ENCODE data around the gene HCFC1R1.
A peak's percentile ranks its signal among the peaks of the same experiment; 100 is the strongest.
"Not testable (repeated sequence)": the region's sequence is repeated elsewhere in the genome, so short reads cannot be mapped to it uniquely, and the experiment has no call there.

The HCFC1R1 gene

DNA sequence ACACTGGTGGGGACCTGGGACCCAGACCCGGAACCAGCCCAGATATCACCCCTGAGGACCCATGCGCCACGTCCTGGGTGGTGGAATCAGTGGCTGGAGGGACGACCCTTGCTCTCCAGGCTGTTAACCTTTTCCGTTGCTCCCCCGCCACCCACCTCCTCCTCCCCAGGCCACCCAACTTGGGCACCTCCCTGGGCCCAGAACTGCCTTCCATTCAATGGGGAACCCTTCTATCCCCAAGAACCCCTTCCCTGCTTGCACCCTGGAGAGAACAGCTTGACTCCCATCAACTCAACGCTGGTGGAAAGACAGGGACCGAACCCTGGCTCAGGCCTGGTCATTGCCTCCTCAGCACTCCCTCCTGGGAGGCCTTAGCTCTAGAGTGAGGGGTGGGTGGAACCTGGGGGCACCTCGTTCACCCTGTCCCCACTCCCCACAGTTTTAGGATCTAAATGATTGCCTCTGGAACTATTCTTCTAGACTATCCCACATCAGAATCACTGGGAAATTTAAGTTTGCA, 36.0 kb upstream of the HCFC1R1 start:
- no peak for DNase-seq (ENCODE audit: low spot score)
- TF ChIP-seq, protein P1, sequence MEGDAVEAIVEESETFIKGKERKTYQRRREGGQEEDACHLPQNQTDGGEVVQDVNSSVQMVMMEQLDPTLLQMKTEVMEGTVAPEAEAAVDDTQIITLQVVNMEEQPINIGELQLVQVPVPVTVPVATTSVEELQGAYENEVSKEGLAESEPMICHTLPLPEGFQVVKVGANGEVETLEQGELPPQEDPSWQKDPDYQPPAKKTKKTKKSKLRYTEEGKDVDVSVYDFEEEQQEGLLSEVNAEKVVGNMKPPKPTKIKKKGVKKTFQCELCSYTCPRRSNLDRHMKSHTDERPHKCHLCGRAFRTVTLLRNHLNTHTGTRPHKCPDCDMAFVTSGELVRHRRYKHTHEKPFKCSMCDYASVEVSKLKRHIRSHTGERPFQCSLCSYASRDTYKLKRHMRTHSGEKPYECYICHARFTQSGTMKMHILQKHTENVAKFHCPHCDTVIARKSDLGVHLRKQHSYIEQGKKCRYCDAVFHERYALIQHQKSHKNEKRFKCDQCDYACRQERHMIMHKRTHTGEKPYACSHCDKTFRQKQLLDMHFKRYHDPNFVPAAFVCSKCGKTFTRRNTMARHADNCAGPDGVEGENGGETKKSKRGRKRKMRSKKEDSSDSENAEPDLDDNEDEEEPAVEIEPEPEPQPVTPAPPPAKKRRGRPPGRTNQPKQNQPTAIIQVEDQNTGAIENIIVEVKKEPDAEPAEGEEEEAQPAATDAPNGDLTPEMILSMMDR (IDR thresholded peaks at IDR 0.05; ENCODE audit: extremely low read depth, missing control alignments) = no peak

DNA sequence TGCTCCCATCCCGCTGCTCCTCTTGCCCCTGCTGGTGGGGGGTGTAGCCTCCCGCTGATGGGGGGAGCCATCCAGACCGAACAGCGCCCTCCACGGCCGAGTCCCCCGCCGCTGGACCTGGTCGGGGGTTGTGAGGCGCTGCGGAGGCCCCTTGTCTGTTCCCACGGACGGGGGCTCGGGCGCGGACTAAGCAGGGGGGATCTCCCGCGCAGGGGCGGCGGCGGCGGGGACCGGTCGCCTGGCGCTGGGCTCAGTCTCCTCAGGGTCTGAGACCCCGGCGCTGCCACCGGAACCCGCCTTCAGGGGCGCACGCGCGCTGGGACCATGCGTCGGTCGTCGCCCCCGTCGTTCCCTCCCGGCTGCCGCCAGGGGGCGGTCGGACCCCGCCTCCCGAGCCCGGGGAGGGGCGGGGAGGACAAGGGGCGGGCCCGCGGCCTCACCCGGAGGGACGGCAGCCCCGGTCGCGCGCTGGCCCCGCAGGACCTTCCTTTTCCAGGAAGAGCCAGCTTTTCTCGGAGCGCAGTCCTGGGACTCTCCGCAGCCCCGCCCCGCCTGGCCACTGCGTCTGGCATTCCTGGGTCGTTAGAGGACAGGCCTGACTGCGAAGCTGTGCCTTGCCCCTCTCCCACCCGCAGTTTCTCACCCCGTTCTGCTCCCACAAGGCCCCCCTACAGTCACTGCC, 35.4 kb upstream of the HCFC1R1 start:
- peak; percentile 97 for DNase-seq (ENCODE audit: low spot score)
- TF ChIP-seq, protein P1 (IDR thresholded peaks at IDR 0.05; ENCODE audit: extremely low read depth, missing control alignments) = peak; percentile 97

DNA sequence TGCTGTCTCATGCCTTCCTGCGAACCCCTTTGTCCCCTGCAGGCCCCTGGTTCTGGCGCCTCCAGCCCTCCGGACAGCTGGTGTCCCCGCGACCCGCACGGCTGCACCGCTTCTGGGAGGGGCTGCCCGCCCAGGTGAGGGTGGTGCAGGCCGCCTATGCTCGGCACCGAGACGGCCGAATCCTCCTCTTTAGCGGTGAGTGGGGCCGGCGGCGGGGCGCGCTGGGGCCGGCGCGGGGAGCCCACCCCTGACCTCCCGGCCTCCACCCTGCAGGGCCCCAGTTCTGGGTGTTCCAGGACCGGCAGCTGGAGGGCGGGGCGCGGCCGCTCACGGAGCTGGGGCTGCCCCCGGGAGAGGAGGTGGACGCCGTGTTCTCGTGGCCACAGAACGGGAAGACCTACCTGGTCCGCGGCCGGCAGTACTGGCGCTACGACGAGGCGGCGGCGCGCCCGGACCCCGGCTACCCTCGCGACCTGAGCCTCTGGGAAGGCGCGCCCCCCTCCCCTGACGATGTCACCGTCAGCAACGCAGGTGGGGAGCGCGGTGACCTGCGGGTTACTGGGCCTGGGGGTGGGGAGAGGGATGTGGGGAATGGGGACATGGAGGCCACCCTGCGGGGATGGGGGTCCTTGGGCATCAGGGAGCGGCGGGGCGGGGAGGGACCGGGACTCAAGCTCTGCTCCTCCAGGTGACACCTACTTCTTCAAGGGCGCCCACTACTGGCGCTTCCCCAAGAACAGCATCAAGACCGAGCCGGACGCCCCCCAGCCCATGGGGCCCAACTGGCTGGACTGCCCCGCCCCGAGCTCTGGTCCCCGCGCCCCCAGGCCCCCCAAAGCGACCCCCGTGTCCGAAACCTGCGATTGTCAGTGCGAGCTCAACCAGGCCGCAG, 34.6 kb upstream of the HCFC1R1 start:
- TF ChIP-seq, protein P1 (IDR thresholded peaks at IDR 0.05; ENCODE audit: extremely low read depth, missing control alignments) = peak; percentile 69
- DNase-seq (ENCODE audit: low spot score) = peak; percentile 85

DNA sequence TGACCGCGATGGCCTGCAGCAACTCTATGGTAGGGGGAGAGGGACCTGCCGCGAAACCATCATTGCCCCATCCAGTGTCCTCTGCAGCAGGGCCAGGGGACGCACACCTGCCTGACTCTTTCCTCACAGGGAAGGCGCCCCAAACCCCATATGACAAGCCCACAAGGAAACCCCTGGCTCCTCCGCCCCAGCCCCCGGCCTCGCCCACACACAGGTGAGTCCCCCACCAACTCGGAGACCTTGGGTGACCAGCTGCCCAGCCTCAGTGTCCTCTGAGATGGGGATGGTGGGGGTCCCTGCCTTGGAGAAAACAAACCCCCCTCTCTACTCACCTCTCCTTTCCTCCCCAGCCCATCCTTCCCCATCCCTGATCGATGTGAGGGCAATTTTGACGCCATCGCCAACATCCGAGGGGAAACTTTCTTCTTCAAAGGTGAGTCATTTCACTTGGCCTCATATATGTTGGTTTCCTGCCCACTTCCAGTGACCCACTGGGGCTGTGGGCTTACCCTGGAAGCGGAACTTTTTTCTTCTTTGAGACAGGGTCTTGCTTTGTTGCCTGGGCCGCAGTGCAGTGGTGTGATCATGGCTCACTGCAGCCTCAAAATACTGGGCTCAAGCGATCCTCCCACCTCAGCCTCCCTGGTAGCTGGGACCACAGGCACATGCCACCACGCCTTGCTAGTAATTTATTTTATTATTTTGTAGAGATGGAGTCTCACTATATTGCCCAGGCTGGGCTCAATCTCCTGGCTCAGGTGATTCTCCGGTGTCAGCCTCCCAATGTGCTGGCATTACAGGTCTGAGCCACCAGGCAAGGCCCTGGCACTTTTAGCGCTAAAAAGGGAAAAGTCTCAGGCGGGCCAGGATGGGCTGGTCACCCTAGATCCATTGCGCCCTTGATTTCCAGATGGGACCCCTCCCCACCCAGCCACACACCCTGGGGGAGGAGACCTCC, 33.7 kb upstream of the HCFC1R1 start:
- TF ChIP-seq, protein P1 (IDR thresholded peaks at IDR 0.05; ENCODE audit: extremely low read depth, missing control alignments) = no peak
- DNase-seq (ENCODE audit: low spot score) = no peak

DNA sequence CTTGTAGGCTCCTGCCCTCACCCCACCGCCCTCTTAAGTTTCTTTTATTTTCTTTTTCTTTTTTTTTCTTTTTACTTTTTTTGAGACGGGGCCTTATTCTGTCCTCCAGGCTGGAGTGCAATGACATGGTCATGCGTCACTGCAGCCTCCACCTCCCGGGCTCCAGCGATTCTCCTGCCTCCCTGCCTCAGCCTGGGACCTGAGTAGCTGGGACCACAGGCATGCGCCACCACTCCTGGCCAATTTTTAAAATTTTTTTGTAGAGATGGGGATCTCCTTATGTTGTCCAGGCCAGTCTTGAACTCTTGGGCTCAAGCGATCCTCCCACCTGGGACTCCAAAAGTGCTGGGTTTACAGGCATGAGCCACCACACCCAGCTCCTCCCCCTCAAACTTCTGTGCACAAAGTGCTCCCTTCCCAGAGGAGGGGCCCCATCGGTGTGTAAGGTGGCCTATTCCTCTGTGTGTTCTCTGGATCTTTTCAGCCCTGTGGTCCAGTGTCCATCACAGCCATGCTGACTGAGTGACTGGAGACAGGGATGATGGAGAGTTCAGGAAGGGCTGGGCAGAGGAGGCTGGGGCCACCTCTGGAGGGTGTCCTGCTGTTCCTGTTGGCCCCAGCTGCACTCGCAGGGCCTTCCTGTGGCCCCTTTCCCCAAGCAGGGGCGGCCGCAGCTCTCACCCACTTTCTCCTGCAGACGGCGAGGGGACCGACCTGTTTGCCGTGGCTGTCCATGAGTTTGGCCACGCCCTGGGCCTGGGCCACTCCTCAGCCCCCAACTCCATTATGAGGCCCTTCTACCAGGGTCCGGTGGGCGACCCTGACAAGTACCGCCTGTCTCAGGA, 32.8 kb upstream of the HCFC1R1 start:
- TF ChIP-seq, protein P1 (IDR thresholded peaks at IDR 0.05; ENCODE audit: extremely low read depth, missing control alignments) = no peak
- no peak for DNase-seq (ENCODE audit: low spot score)

DNA sequence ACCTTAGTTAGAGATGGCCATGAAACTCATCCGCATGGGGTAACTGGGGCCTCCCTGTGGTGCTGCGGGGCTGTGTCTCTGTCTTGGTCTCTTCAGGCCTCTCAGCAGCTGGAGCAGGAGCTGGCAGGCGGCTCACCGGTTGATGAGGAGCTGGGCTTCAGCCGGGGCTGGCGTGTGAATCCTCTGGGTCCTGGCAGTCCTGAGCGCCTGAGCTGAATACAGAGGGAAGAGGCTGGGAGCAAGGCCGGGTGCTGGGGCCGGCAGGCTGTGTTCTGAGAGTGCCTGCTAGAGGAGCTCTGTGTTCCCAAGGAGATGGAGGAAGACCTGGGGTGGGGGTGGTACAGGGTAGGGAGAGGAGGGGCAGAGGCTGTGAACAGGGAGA, 32.0 kb upstream of the HCFC1R1 start:
- not testable (repeated sequence) for DNase-seq (ENCODE audit: low spot score)
